ENCODE results near the gene MYT1.

Gene MYT1

GRCh38 chr20:64245746-64246595 lies 81.7 kb downstream of the MYT1 start:
- no peak for TF ChIP-seq CTCF (conservative IDR thresholded peaks at IDR 0.05; ENCODE audit: control insufficient read depth, insufficient read depth, low read depth, low read length)
- no peak overlapping the region for H3K4me3 ChIP-seq (ENCODE audit: control insufficient read depth, low read depth, low read length)
- DNase-seq (ENCODE audit: low read depth): no peak

DNA sequence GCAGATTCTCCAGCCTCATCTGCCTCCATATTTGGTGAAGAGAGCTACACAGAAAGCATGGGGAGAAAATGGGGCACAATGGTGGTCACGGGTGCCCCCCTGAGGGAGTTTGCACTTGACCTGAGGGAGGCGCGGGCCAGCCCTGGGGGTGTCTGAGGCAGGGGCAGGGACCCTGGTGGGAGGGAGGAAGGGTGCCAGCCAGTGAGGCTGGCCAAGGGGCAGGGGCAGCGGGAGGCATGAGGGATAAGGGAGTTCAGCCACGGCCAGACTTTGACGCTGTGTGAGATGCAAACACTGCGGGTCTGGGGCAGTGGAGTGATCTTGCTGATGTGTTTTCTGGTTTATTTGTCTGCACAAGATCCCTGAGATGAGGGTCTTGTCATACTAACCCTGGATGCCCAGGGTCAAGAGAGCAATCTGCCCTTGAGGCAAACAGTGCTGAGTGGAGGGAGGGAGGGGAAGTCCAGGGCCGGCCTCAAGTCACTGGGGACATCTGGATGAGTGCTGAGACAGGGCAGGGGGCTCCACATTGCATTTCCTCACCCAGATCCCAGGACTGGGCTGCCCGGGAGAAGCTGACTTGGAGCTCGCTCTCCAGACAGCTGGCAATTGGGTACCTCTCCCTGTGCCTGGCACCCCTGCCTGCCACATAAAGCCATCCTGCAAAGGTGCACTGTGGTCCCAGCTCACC lies 82.5 kb downstream of the MYT1 start:
- DNase-seq (ENCODE audit: low read depth): no peak
- H3K4me3 ChIP-seq (ENCODE audit: control insufficient read depth, low read depth, low read length): no peak overlapping the region
- TF ChIP-seq CTCF (conservative IDR thresholded peaks at IDR 0.05; ENCODE audit: control insufficient read depth, insufficient read depth, low read depth, low read length): no peak

DNA sequence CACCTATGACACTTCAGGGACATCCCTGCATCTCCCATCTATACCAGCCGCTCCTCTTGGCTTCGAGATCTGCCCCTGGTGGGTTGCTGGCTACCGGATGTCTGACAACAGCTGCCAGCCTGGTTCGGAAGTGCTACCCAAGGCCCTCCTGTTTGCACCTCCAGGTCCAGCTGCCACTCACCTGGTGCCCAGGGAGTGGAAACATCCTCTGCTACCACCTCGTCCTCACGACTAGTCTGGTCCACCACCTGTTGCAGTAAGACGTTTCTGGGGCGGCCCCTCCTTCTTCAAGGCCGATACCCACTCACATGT lies 83.0 kb downstream of the MYT1 start:
- H3K4me3 ChIP-seq (ENCODE audit: control insufficient read depth, low read depth, low read length): no peak overlapping the region
- no peak for DNase-seq (ENCODE audit: low read depth)
- TF ChIP-seq CTCF (conservative IDR thresholded peaks at IDR 0.05; ENCODE audit: control insufficient read depth, insufficient read depth, low read depth, low read length): no peak

DNA sequence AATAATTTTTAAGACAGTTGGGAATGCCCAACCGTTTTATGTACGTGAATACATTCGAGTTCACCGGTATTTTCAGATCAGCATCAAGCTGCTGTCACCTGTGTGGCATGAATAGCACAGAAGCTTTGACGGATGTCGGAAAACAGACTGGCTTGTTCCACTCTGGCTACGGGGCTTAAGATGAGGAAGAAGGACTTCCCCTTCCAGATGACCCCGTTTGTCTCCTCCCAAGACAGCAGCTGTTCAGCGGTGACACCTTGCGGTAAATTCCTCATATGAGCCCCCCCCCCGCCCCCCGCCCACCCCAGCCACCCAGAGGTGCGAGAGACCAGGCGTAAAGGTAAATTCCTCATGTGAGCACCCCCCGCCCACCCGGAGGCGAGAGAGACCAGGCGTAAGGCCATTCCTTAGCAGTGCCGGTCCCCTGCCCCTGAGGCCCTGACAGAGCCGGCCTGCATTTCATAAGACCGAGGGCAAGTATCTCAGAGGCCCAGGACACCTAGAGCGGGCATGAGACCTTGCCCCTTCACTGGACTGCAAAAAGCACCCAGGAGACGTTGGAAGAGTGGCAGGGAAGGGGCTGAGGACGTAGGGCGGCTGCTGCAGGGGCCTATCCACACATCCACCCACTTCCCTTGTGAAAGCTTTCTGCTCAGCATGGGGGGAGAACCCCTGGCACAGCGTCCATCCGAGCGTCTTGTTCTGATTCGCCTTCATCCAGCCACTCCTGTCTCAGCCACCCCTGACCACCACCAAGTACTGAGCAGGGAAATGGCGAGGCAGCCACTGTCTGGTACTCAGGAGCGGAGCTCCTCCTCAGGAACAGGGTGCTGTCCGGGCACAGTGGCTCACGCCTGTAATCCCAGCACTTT lies 84.0 kb downstream of the MYT1 start:
- no peak for TF ChIP-seq CTCF (conservative IDR thresholded peaks at IDR 0.05; ENCODE audit: control insufficient read depth, insufficient read depth, low read depth, low read length)
- no peak overlapping the region for H3K4me3 ChIP-seq (ENCODE audit: control insufficient read depth, low read depth, low read length)

DNA sequence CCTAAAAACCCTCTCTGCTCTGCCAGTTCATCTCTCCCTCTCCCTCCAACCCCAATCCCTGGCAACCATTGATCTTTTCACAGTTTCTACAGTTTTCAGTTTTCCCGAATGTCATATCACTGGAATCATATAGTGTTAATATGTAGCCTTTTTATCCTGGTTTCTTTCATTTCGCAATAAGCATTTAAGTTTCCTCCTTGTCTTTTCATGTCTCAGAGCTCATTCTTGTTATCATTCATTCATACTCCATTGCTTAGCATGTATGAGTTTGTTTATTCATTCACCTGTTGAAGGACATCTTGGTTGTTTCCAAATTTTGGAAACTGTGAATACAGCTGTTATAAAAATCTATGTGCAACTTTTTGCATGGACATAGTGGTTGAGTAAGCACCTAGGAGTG lies 85.8 kb downstream of the MYT1 start:
- no peak for TF ChIP-seq CTCF (conservative IDR thresholded peaks at IDR 0.05; ENCODE audit: control insufficient read depth, insufficient read depth, low read depth, low read length)
- no peak for DNase-seq (ENCODE audit: low read depth)
- no peak overlapping the region for H3K4me3 ChIP-seq (ENCODE audit: control insufficient read depth, low read depth, low read length)

More for the DNA sequence above, 84.0 kb downstream of the MYT1 start:
- DNase-seq (ENCODE audit: low read depth): no peak

- TF ChIP-seq CTCF (conservative IDR thresholded peaks at IDR 0.05; ENCODE audit: control insufficient read depth, insufficient read depth, low read depth, low read length): no peak
- DNase-seq (ENCODE audit: low read depth): no peak
- no peak overlapping the region for H3K4me3 ChIP-seq (ENCODE audit: control insufficient read depth, low read depth, low read length)
Measured at GRCh38 chr20:64253000-64253383, 88.7 kb downstream of the MYT1 start.

Data from fibroblast of mammary gland (primary cell).